ENCODE data around the gene CTIF.

The CTIF gene

DNA sequence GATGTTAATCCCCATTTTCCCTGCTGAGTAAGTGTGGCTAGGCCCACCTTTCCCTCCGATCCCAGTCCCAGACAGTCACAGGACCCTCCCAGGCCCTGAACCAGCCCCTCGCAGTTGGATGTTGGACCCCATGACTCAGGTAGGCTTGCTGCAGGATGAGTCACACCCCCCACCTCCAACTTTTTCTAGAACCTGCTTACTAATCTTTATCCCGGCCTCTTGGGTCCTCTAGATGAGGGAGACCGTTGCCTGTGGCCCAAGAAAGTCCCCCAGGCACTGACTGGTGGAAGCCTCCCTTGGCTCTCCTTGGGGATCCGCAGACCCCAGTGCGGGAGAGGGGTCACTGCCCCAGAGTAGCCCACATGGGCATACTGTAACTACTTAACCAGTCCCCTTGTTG is 313.5 kb downstream of the CTIF start:
- DNase-seq (ENCODE audit: low spot score) = no peak

- no peak for DNase-seq (ENCODE audit: low spot score)
These were observed 314.0 kb downstream of the CTIF start for GRCh38 chr18:48852794-48853193.

DNA sequence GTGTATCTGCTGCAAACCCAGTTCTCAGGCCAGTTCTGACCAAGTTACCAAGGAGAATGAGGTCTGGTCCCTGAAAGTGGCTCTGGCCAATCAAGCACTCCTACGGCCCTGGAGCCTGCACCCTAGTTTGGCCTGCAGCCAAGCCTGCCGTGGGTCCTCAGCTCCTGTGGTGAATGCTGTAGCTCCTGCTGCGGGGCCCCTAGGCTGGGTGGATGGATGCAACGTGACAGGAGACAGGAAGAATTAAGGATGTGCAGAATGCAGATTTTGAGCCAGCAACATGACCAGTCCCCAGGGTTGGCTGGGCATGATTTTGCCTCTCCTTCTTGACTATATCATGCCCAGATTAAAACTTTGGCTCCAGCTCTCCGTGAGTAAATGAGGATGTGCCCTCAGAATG is 314.8 kb downstream of the CTIF start:
- no peak for DNase-seq (ENCODE audit: low spot score)

DNA sequence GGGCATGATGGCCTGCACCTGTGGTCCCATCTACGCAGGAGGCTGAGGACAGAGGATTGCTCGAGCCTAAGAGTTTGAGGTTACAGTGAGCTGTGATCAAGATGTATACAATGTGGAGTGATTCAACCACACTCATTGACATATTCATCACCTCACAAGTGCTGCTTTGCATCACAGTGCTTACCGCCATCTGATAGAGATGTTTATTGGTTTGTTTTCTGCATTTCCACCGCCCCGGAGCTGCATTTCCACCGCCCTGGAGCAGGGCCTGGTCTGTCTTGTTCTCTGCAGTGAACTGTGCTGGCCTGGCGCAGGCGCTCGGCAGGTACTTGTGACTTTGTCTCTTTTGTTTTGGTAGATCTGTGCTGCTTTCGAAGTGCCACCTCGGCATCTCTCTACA is 315.9 kb downstream of the CTIF start:
- DNase-seq (ENCODE audit: low spot score) = no peak

- DNase-seq (ENCODE audit: low spot score) = no peak
These were observed 316.9 kb downstream of the CTIF start for GRCh38 chr18:48855422-48856377.

GRCh38 chr18:48857023-48857694 is 318.3 kb downstream of the CTIF start:
- no peak for DNase-seq (ENCODE audit: low spot score)

- no peak for DNase-seq (ENCODE audit: low spot score)
These were observed 319.8 kb downstream of the CTIF start for GRCh38 chr18:48858676-48859075.

DNA sequence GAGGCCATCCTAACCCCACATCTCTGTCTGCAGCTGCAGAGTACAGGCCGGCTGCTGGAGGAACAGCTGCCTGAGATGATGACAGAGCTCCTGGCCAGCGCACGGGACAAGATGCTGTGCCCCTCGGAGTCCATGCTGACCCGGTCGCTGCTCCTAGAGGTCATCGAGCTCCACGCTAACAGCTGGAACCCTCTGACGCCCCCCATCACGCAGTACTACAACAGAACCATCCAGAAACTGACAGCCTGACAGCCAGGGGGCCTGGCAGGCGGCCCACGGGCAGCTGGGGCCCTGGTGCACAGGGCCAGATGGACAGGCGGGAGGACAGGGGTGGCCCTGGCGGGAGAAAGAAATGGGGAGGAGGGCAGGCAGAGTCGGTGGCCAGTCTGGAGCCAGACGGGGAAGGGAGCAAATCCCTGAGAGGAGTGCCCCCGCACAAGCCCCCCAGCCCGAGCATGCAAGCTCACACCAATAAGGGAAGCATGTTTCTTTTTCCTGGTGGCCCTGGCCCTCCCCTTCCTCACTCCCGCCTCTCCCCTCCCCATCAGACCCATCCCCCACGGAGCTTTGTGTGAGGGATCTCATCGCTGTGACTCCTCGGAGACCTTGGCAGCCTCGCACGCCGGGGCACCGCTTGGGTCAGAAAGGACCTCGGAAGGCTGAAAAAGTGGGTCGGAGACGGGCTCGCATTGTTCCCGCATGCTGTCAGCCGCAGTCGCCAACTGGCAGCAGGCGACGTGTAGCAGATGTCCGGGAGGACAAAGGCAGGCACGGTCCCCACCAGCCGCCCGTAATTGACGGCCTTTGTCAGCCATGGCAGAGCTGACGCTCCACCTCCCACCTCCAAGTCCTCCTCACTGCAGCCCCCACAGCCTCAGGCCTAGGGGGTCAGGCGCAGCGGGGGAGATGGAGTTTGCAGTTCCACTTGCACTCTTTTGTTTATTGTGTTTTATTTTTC is 320.8 kb downstream of the CTIF start:
- DNase-seq (ENCODE audit: low spot score) = peak; percentile 96

DNA sequence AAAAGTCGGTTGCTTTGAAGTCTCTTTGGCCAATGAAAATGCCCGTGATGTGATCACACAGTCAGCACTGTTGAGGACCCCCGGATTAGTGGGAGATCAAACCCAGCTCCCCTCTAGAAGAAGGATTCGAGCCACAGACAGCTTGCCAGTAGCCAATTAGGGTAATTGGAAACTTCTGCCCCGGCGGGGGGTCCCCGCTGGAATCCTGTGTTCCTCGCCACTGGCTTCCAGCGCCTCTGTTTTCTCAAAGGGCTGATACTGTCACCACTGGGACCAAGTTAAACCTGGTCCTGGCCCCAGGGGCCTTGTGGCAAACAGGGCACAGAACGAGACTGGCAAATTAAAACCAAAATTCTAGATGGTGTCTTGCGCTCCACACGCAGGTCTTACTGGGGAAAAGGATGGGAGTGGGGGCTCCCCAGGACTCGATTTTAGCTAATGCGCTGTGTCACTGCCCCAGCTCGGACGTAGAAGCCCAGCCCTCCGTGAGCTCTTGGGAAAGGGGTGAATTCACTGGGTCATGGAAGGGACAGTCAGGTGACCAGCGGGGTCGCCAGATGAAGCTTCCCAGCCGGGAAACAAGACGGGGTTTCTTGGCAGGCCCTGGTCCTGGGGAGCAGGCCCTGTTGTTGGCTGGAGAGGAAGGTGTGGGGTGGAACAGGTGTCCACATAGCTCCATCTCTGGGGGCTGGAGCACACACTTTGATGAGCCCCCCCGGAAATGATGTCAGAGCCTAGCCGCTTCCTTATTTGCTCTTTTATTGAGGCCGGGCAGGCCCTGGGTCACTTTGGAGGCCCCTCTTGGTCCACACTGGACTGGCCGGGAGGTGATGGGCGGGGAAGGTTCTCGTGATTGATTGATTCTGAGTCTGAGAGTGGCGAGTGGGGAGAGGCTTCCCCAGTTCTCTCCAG is 321.7 kb downstream of the CTIF start:
- no peak for DNase-seq (ENCODE audit: low spot score)

GRCh38 chr18:48861181-48861708 is 322.4 kb downstream of the CTIF start:
- DNase-seq (ENCODE audit: low spot score) = no peak

GRCh38 chr18:48862132-48862531 is 323.3 kb downstream of the CTIF start:
- peak; percentile 72 for DNase-seq (ENCODE audit: low spot score)

DNA sequence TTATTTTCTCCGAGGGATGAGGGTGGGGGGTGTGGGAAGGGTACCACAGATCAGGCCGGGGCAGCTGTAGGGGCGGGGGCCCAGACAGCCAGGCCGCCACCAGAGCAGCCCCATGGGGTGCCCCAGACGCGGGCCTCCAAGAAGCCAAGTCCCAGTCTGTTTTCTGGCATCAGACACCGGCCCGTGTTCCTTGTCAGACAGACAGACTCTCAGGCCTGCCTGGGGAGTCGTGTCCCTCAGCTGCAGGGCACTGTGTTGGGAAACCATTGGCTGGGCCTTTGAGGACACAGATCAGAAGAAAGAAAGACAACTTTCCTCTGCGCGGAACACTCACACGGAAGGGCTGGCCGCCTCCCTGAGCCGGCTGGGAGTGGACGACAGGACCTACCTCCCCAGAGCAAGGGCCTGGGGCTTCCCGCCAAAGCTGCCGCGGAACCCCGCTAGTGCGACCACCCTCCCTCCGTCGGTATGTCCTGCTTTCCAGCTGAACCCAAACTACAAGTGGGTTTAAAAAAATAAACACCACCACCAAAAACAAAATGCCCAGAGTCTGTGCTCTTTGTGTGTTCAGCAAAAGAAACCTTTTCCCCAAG is 323.9 kb downstream of the CTIF start:
- no peak for DNase-seq (ENCODE audit: low spot score)

DNA sequence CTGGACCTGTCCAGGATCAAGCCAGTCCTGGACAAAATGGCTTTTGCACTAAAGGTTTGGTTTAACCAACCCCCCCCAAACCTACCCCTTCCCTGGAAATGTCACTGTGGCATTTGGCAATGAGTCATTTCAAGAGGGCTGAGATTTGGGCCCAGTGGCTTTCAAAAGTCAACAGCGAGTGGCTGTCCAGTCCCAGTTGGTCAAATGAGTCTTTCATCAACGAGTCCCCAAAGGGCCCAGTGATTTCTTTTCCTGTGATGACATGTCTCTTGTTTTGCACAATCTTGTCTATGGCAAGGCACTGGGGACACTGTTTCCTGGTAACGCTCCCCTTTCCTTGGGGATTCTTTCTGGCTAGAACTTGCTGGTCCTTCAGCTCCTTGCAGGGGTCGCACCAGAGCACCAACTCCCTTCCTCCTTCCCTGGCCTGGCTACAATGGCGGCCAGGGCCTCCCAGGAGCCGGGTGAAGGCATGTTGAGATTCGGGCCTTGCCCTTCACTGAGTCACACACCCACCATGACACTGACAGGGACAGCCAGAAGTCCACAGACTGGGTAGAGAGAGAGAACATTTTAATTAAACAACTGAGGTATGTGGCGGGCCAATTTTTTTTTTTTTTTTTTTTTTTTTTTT is 324.7 kb downstream of the CTIF start:
- DNase-seq (ENCODE audit: low spot score) = no peak

GRCh38 chr18:48864876-48865275 is 326.0 kb downstream of the CTIF start:
- DNase-seq (ENCODE audit: low spot score) = no peak

GRCh38 chr18:48866028-48866733 is 327.4 kb downstream of the CTIF start:
- DNase-seq (ENCODE audit: low spot score) = peak; percentile 77

GRCh38 chr18:48866856-48867255 is 328.0 kb downstream of the CTIF start:
- no peak for DNase-seq (ENCODE audit: low spot score)

DNA sequence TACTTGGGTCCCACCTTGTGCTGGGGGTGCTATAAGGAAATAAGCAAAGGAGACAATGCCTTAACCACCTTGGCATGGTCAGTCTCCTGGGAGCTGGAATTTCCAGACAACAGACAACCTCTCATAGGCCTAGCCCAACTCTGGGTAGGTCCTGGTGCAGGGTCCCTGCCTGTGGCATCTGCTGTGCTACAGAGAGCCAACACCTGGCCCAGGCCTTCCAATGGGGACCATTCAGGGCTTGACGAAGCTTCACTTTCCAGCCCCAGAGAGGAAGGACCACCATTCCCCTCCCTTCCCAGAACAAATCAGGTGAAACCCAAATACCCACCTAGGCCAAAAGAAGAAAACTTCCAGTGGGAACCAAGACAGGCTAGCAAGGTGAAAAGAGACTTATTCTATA is 329.1 kb downstream of the CTIF start:
- DNase-seq (ENCODE audit: low spot score) = no peak

GRCh38 chr18:48868468-48869466 is 329.9 kb downstream of the CTIF start:
- DNase-seq (ENCODE audit: low spot score) = no peak

Measured in globus pallidus (tissue), 1 donor.